Placental pericyte (primary cell): Measurements from ENCODE around the gene ADPGK. TPM values are rescaled to one million over a fixed set of nuclear protein-coding genes. Genes with fewer than 3 reads are reported as not detected.

Experiments used
- total RNA-seq: library from RNA; depleted of rRNA; stranded (reverse); fragments of >200 nt; gene quantifications from 2 replicates; pipeline ENCODE4 v1.2.3, GENCODE V29; 2012

The ADPGK gene
- total RNA-seq: 64.8 and 92.8 TPM in 2 replicates

GRCh38 chr15:72783640-72784455 lies at the start of gene ADPGK:
Gene ADPGK (minus strand): TSS chr15:72783758. CDS start chr15:72783691, 67 bp downstream.

Other genes with a start within 250 kb of the ADPGK start
- gene GOLGA6B, start 129.1 kb downstream of the ADPGK start, total RNA-seq: not detected in 2 replicates
- not detected in 2 replicates for gene HIGD2B, start 97.6 kb downstream of the ADPGK start, total RNA-seq
- 19.0 and 34.8 TPM in 2 replicates for gene BBS4, start 97.6 kb downstream of the ADPGK start, total RNA-seq